ENCODE data around the gene UBE2U.

DNA sequence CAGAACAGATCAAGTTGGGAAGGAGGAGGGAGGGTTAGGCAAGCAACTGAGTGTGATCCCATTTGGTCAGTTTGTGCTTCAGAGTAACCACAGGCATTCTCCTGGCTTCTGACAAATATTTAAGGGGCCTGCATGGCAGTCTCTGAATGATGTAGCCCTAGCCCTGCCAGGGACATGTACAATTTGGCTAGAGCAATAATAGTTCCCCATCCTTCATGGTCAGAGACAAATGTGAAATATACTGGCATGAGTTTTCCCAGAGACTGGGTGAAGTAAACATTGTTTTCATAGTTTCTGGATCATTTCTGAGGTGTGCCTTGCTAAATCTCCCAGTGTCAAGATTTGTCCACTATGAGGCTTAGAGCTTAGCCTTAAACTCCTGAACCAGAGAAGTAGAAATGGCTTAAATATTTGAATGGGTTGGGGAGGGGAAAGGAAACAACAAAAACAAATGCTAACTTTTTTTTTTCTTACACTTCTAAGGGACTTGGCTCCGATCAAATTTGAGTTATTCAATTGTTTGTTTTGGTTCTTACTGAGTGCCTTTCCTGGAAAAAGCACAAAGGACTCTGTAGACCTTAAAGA is 42.0 kb upstream of the UBE2U start:
- TF ChIP-seq EZH2phosphoT487 (IDR thresholded peaks at IDR 0.05; ENCODE audit: insufficient read depth, low read depth): no peak
- TF ChIP-seq EZH2 (IDR thresholded peaks at IDR 0.05; ENCODE audit: insufficient read depth, poor library complexity, severe bottlenecking): no peak

Data from GM23248 (cell line).